Activated CD8-positive, alpha-beta T cell treated with anti-CD3 and anti-CD28 coated beads for 36 hours (primary cell): Measurements from ENCODE around the gene KPNA4. TPM values are rescaled to one million over a fixed set of nuclear protein-coding genes. Genes with fewer than 3 reads are reported as not detected.

Experiments used
- ATAC-seq: fragments of 200-7000 bp; cut with Tn5 transposase; one replicate; pipeline ENCODE4 v1.10.0; 2021; ENCODE audit warnings: mild to moderate bottlenecking, moderate library complexity
- CTCF ChIA-PET: fragments of 350-600 bp; sonication (Branson Sonifier 250); formaldehyde crosslinking; loops from one replicate; lab custom pipeline; 2021; ENCODE audit warnings: antibody characterized with exemption; lab: Charles Lee
- POLR2A ChIA-PET: fragments of 350-600 bp; sonication (Branson Sonifier 250); formaldehyde crosslinking; loops from one replicate; lab custom pipeline; 2021; ENCODE audit warnings: antibody characterized with exemption; lab: Charles Lee
- DNase-seq: peaks from one replicate; pipeline ENCODE4 v3.0.0-alpha.2; 2020
- H3K27ac Mint-ChIP-seq: one replicate; pipeline ENCODE4 v1.8.0; 2021; ENCODE audit warnings: mild to moderate bottlenecking, mixed read lengths
- H3K27me3 Mint-ChIP-seq: one replicate; pipeline ENCODE4 v1.8.0; 2021; ENCODE audit warnings: mixed read lengths
- H3K36me3 Mint-ChIP-seq: one replicate; pipeline ENCODE4 v1.8.0; 2021; ENCODE audit warnings: low read depth, mixed read lengths
- H3K4me1 Mint-ChIP-seq: one replicate; pipeline ENCODE4 v1.8.0; 2021; ENCODE audit warnings: low read depth, mixed read lengths
- H3K4me3 Mint-ChIP-seq: one replicate; pipeline ENCODE4 v1.8.0; 2021; ENCODE audit warnings: mild to moderate bottlenecking, moderate library complexity, mixed read lengths
- H3K9me3 Mint-ChIP-seq: one replicate; pipeline ENCODE4 v1.8.0; 2021; ENCODE audit warnings: mixed read lengths
- CTCF ChIP-seq: fragments of 200-600 bp; IDR thresholded peaks from one replicate; pipeline ENCODE4 v1.8.0; 2022; ENCODE audit warnings: antibody characterized with exemption, mild to moderate bottlenecking
- intact Hi-C: fragments of 100-400 bp; cut with micrococcal nuclease; formaldehyde crosslinking; loops from one replicate; pipeline ENCODE4 v1.10.0; 2022
- total RNA-seq, 2 experiments: library from RNA; stranded (reverse); gene quantifications; one replicate each; pipeline ENCODE4 v1.2.3, GENCODE V29; 2021

Gene KPNA4
- total RNA-seq, 2 experiments from 2014 or later: 50.6 to 51.0 TPM

- peaks cover 6% of the 10 kb centered on the region for H3K27me3 Mint-ChIP-seq
- POLR2A ChIA-PET: no interaction called here
- no peak overlapping the region for H3K27ac Mint-ChIP-seq
- peaks cover 3% of the 10 kb centered on the region for H3K36me3 Mint-ChIP-seq
- ATAC-seq: no peak
- H3K9me3 Mint-ChIP-seq: peaks cover 17% of the 10 kb centered on the region
- no peak for DNase-seq
- CTCF ChIA-PET: no interaction called here
- no peak for TF ChIP-seq CTCF
- H3K4me1 Mint-ChIP-seq: no peaks in the 10 kb centered on the region
- no peak overlapping the region for H3K4me3 Mint-ChIP-seq
- intact Hi-C loops: no loop called here
Measured at GRCh38 chr3:160470181-160470580, 95.2 kb downstream of the KPNA4 start.

GRCh38 chr3:160464971-160465370 is 100.4 kb downstream of the KPNA4 start:
- POLR2A ChIA-PET: interaction anchor here (0.7 kb wide), 1 partner anchor 15 kb away, joined by 3 read pairs; the partner anchor contains the start of gene TRIM59
- DNase-seq (no peak), ATAC-seq (no peak)
- CTCF ChIA-PET: interaction anchor here (0.7 kb wide), 1 partner anchor 52 kb away, joined by 3 read pairs; no protein-coding TSS in a partner anchor
- intact Hi-C loops: no loop called here
- H3K27ac Mint-ChIP-seq: no peak overlapping the region
- H3K27me3 Mint-ChIP-seq: peaks cover 9% of the 10 kb centered on the region
- no peak overlapping the region for H3K4me3 Mint-ChIP-seq
- no peak for TF ChIP-seq CTCF
- peaks cover 5% of the 10 kb centered on the region for H3K9me3 Mint-ChIP-seq
- peaks cover 2% of the 10 kb centered on the region for H3K36me3 Mint-ChIP-seq
- H3K4me1 Mint-ChIP-seq: no peaks in the 10 kb centered on the region

- ChIA-PET CTCF (interaction anchor here (0.7 to 0.8 kb wide), 2 partner anchors 9 to 51 kb away, joined by 3 read pairs; no protein-coding TSS in a partner anchor), POLR2A (interaction anchor here (0.7 kb wide), 1 partner anchor 14 kb away, joined by 3 read pairs; the partner anchor contains the start of gene TRIM59)
- Mint-ChIP-seq H3K27me3 (peaks cover 9% of the 10 kb centered on the region), H3K27ac (no peak overlapping the region), H3K36me3 (no peaks in the 10 kb centered on the region), H3K4me3 (no peak overlapping the region), H3K9me3 (no peaks in the 10 kb centered on the region), H3K4me1 (no peaks in the 10 kb centered on the region)
- no peak for DNase-seq
- ATAC-seq: no peak
- intact Hi-C loops: no loop called here
- no peak for TF ChIP-seq CTCF
Measured at GRCh38 chr3:160464321-160464720, 101.0 kb downstream of the KPNA4 start.

GRCh38 chr3:160460033-160460432 is 105.3 kb downstream of the KPNA4 start:
- Mint-ChIP-seq H3K27ac (no peak overlapping the region), H3K4me1 (no peaks in the 10 kb centered on the region), H3K9me3 (no peaks in the 10 kb centered on the region), H3K4me3 (no peak overlapping the region), H3K27me3 (peaks cover 7% of the 10 kb centered on the region), H3K36me3 (no peaks in the 10 kb centered on the region)
- ATAC-seq: no peak
- CTCF ChIA-PET: no interaction called here
- POLR2A ChIA-PET: no interaction called here
- TF ChIP-seq CTCF: no peak
- no peak for DNase-seq
- intact Hi-C loops: no loop called here

- ChIA-PET POLR2A (interaction anchor here (1.3 kb wide), 1 partner anchor 10 kb away, joined by 7 read pairs; the partner anchor contains the start of gene TRIM59), CTCF (interaction anchor here (1.0 to 1.2 kb wide), 2 partner anchors 9 to 10 kb away, joined by 3 read pairs; partner anchors contain the start of gene TRIM59)
- TF ChIP-seq CTCF: no peak
- DNase-seq: no peak
- H3K4me3 Mint-ChIP-seq: no peak overlapping the region
- no peaks in the 10 kb centered on the region for H3K36me3 Mint-ChIP-seq
- no peaks in the 10 kb centered on the region for H3K4me1 Mint-ChIP-seq
- intact Hi-C loops: no loop called here
- H3K27me3 Mint-ChIP-seq: peaks cover 7% of the 10 kb centered on the region
- ATAC-seq: no peak
- no peak overlapping the region for H3K27ac Mint-ChIP-seq
- no peaks in the 10 kb centered on the region for H3K9me3 Mint-ChIP-seq
Measured at GRCh38 chr3:160459450-160459970, 105.9 kb downstream of the KPNA4 start.
